IMR-90 (cell line): ENCODE results near the gene FARS2. TPM values are rescaled to one million over a fixed set of nuclear protein-coding genes. Genes with fewer than 3 reads are reported as not detected.

ENCODE experiments used
- ATAC-seq: fragments of 200-7000 bp; cut with Tn5 transposase; 2 replicates; pipeline ENCODE4 v1.9.1; 2020; ENCODE audit warnings: low read depth, mild to moderate bottlenecking, moderate library complexity
- BruUV-seq: library from RNA; stranded (reverse); fragments of 400-500 nt; replicated peaks from 2 replicates; lab custom pipeline; 2021; lab: Mats Ljungman, UMichigan
- CTCF ChIA-PET: fragments of 300-600 bp; formaldehyde crosslinking; extraction: SDS; loops from one replicate; lab custom pipeline; 2021; ENCODE audit warnings: antibody characterized with exemption; lab: Yijun Ruan, JAX
- POLR2A ChIA-PET: fragments of 300-600 bp; sonication (Branson Sonifier 250); formaldehyde crosslinking; loops from one replicate; lab custom pipeline; 2022; ENCODE audit warnings: antibody characterized with exemption; ENCODE audit not compliant: unreplicated experiment; lab: Charles Lee
- DNase-seq: peaks from one replicate; pipeline ENCODE4 v3.0.0; 2013
- H2AFZ ChIP-seq: replicated peaks from 2 replicates; pipeline ENCODE3; 2013; ENCODE audit warnings: low read length, mild to moderate bottlenecking; ENCODE audit not compliant: poor library complexity
- H2AK5ac ChIP-seq: 2 replicates; pipeline ENCODE4 v1.6.1; 2013; ENCODE audit warnings: low read depth, low read length, inconsistent platforms
- H2AK9ac ChIP-seq: replicated peaks from 2 replicates; pipeline ENCODE3; 2013; ENCODE audit warnings: mild to moderate bottlenecking, low read depth, low read length, moderate library complexity; ENCODE audit not compliant: poor library complexity
- H2BK120ac ChIP-seq: 2 replicates; pipeline ENCODE4 v1.6.1; 2013; ENCODE audit warnings: low read depth, low read length, inconsistent platforms
- H2BK15ac ChIP-seq: 3 replicates; pipeline ENCODE4 v1.6.1; 2013; ENCODE audit warnings: low read depth, low read length, inconsistent platforms
- H2BK20ac ChIP-seq: 2 replicates; pipeline ENCODE4 v1.6.1; 2013; ENCODE audit warnings: low read depth, mild to moderate bottlenecking, inconsistent platforms, low read length, moderate library complexity
- H2BK5ac ChIP-seq: 2 replicates; pipeline ENCODE4 v1.6.1; 2013; ENCODE audit warnings: mild to moderate bottlenecking, low read depth, low read length, inconsistent platforms; ENCODE audit not compliant: poor library complexity, severe bottlenecking
- H3K14ac ChIP-seq: replicated peaks from 2 replicates; pipeline ENCODE4 v1.6.1; 2013; ENCODE audit warnings: low read depth, low read length, inconsistent platforms
- H3K18ac ChIP-seq: 2 replicates; pipeline ENCODE4 v1.6.1; 2013; ENCODE audit warnings: low read depth, low read length, control low read depth
- H3K23ac ChIP-seq: 2 replicates; pipeline ENCODE4 v1.6.1; 2013; ENCODE audit warnings: low read depth, low read length, inconsistent platforms
- H3K27ac ChIP-seq: 2 replicates; pipeline ENCODE4 v1.5.1; 2013; ENCODE audit warnings: mild to moderate bottlenecking, control low read depth, low read length; ENCODE audit not compliant: insufficient read depth
- H3K27me3 ChIP-seq: 2 replicates; pipeline ENCODE4 v1.6.1; 2013; ENCODE audit warnings: low read length; ENCODE audit not compliant: control insufficient read depth, insufficient read depth
- H3K36me3 ChIP-seq: 2 replicates; pipeline ENCODE4 v1.6.1; 2013; ENCODE audit warnings: low read length, mixed read lengths; ENCODE audit not compliant: control insufficient read depth, insufficient read depth
- H3K4ac ChIP-seq: 2 replicates; pipeline ENCODE4 v1.6.1; 2013; ENCODE audit warnings: low read depth, low read length, inconsistent platforms
- H3K4me1 ChIP-seq: 2 replicates; pipeline ENCODE4 v1.6.1; 2013; ENCODE audit warnings: low read length, mixed read lengths; ENCODE audit not compliant: control insufficient read depth, insufficient read depth
- H3K4me2 ChIP-seq: 2 replicates; pipeline ENCODE4 v1.6.1; 2013; ENCODE audit warnings: low read depth, mild to moderate bottlenecking, control low read depth, low read length, moderate library complexity
- H3K4me3 ChIP-seq: 2 replicates; pipeline ENCODE4 v1.5.1; 2013; ENCODE audit warnings: low read depth, mild to moderate bottlenecking, control low read depth, low read length, moderate library complexity; ENCODE audit not compliant: insufficient read depth
- H3K56ac ChIP-seq: 2 replicates; pipeline ENCODE4 v1.6.1; 2013; ENCODE audit warnings: low read length, inconsistent platforms; ENCODE audit not compliant: insufficient read depth; ENCODE audit errors: extremely low read depth
- H3K79me1 ChIP-seq, 2 experiments: 2 replicates each; pipeline ENCODE4 v1.6.1; 2013; ENCODE audit warnings: low read length in 2 of 2, inconsistent platforms in 1 of 2, low read depth in 1 of 2
- H3K9ac ChIP-seq: 2 replicates; pipeline ENCODE4 v1.6.1; 2013; ENCODE audit warnings: low read depth, low read length, control low read depth
- H3K9me1 ChIP-seq: 2 replicates; pipeline ENCODE4 v1.6.1; 2013; ENCODE audit warnings: low read length, inconsistent platforms; ENCODE audit not compliant: insufficient read depth
- H3K9me3 ChIP-seq: 2 replicates; pipeline ENCODE4 v1.6.1; 2013; ENCODE audit warnings: low read length; ENCODE audit not compliant: control insufficient read depth, insufficient read depth
- H4K20me1 ChIP-seq: 2 replicates; pipeline ENCODE4 v1.6.1; 2013; ENCODE audit warnings: low read length, inconsistent platforms; ENCODE audit not compliant: insufficient read depth
- H4K5ac ChIP-seq: 2 replicates; pipeline ENCODE4 v1.6.1; 2013; ENCODE audit warnings: mild to moderate bottlenecking, low read depth, low read length, control low read depth
- H4K8ac ChIP-seq, 2 experiments: 2 replicates each; pipeline ENCODE4 v1.6.1; 2013; ENCODE audit warnings: low read depth in 2 of 2, low read length in 2 of 2, control low read depth in 1 of 2, inconsistent platforms in 1 of 2
- H4K91ac ChIP-seq: 2 replicates; pipeline ENCODE4 v1.6.1; 2013; ENCODE audit warnings: low read depth, low read length, inconsistent platforms; ENCODE audit not compliant: insufficient read depth
- BHLHE40 ChIP-seq: fragments of 150-350 bp; IDR thresholded peaks from 2 replicates; pipeline ENCODE4 v1.6.1; 2016; ENCODE audit warnings: mild to moderate bottlenecking, low read depth, low read length
- WGBS, 2 experiments: methylation state at CpG; one replicate each; pipeline versions ENCODE4 v1.1.5 to v1.1.7; 2013; ENCODE audit warnings: missing lambda C conversion rate in 2 of 2; ENCODE audit not compliant: insufficient read length in 1 of 2; ENCODE audit errors: extremely low coverage in 2 of 2; 5-methylcytosine and 5-hydroxymethylcytosine counted together
- dilution Hi-C: fragments of 300-500 bp; cut with HindIII; formaldehyde crosslinking; loops from one replicate; pipeline ENCODE4 v1.14.3; 2018; ENCODE audit warnings: low sequenced_read_pairs; ENCODE audit not compliant: unreplicated experiment
- in situ Hi-C: fragments of 300-500 bp; cut with MboI; formaldehyde crosslinking; loops from 3 replicates; pipeline ENCODE4 v1.14.3; 2019; ENCODE audit warnings: low sequenced_read_pairs, inconsistent platforms, mixed read lengths
- intact Hi-C: fragments of 100-400 bp; cut with micrococcal nuclease; formaldehyde crosslinking; loops from 2 replicates; pipeline ENCODE4 v1.10.0; 2022
- polyA plus RNA-seq, 3 experiments: library from polyadenylated mRNA; depleted of rRNA; stranded (reverse); fragments of >200 nt; gene quantifications; 2 replicates each; pipeline ENCODE4 v1.2.3, GENCODE V29; 2012; ENCODE audit warnings: low replicate concordance in 1 of 3
- total RNA-seq: library from RNA; depleted of rRNA; stranded (reverse); fragments of >200 nt; gene quantifications from 2 replicates; pipeline ENCODE4 v1.2.3, GENCODE V29; 2012

Gene FARS2
- total and polyA plus RNA-seq, 2 of the 4 experiments (the other 2 are of a cell fraction) = 12.1 to 28.9 TPM

DNA sequence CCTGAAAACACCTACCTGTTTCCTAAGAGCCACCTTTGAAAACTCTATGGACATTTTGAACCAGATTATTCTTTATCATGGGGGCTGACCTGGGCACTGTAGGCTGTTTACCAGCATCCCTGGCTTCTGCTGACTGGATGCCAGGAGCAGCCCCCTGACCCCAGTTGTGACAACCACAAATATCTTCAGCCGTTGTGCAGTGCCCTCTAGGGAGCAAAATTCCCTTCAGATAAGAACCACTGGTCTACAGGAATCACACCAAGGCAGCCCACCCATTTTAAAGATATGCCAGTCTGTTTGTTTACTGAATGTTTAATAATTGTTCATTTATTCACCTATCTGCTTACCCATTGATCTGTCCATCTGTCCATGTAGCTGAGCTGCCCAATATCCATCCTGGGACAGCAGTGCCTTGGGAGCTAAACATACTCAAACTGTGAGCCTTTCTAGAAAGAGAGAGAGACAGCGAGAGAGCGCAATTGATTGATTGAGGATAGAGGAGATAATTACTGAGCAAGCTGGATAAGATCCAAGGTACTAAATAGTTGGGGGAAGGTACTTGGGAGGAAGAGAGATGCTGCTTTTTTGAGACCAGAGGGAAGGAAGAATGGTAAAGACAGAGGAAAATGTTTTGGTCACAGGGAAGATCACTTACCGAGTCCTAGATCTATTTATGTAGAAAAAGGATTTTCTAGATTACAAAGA lies 468.7 kb downstream of the FARS2 start:
- Histone ChIP-seq H3K4me2 (no peak overlapping the region), H2BK20ac (no peak overlapping the region), H2AK9ac (no peak overlapping the region), H4K91ac (no peak overlapping the region), H3K4me3 (no peak overlapping the region), H4K20me1 (no peaks in the 10 kb centered on the region), H3K36me3 (no peaks in the 10 kb centered on the region), H3K4me1 (peaks cover 3% of the 10 kb centered on the region; the same call in 1 of the 2 replicates), H2BK5ac (no peak overlapping the region), H4K8ac (no peak overlapping the region), H3K9ac (no peak overlapping the region), H3K9me1 (no peaks in the 10 kb centered on the region; the same call in 1 of the 2 replicates), H3K9me3 (no peaks in the 10 kb centered on the region), H2AFZ (no peak overlapping the region), H2AK5ac (no peak overlapping the region), H3K27me3 (no peaks in the 10 kb centered on the region), H3K56ac (no peak overlapping the region), H4K5ac (no peak overlapping the region), H2BK120ac (no peak overlapping the region), H3K79me1 (no peaks in the 10 kb centered on the region), H3K4ac (no peak overlapping the region), H3K18ac (no peak overlapping the region), H3K27ac (no peak overlapping the region), H3K23ac (no peak overlapping the region), H2BK15ac (no peak overlapping the region), H3K14ac (no peak overlapping the region)
- in situ Hi-C loops (no loop called here), dilution Hi-C loops (no loop called here), intact Hi-C loops (no loop called here)
- BruUV-seq = no TSS peak
- 10% methylated on average over 2 of the region's 4 CpGs; no CpG with 5 or more reads in 1 of the 2 experiments for WGBS, 2 experiments
- no peak for TF ChIP-seq BHLHE40
- POLR2A ChIA-PET = no interaction called here
- no peak; the same call in 1 of the 2 replicates for ATAC-seq
- CTCF ChIA-PET = interaction anchor here (1.0 kb wide), 2 partner anchors 17 to 171 kb away, joined by 3 read pairs; no protein-coding TSS in a partner anchor
- no peak for DNase-seq
